ENCODE data around the gene TMEFF2.

GRCh38 chr2:191932286-191932685 lies 262.4 kb downstream of the TMEFF2 start:
- TF ChIP-seq CTCF (conservative IDR thresholded peaks at IDR 0.05; ENCODE audit: low read depth, low read length) = no peak
- TF ChIP-seq POLR2A (IDR thresholded peaks at IDR 0.05; ENCODE audit: low read depth, low read length) = no peak
- TF ChIP-seq CHD1 (IDR thresholded peaks at IDR 0.05; ENCODE audit: low read depth, low read length) = no peak
- TF ChIP-seq RFX5 (IDR thresholded peaks at IDR 0.05; ENCODE audit: low read depth, low read length) = no peak

Measured in IMR-90 (cell line).